GM12874 (cell line): ENCODE data around the gene CHST10.

Experiments
- TF ChIP-seq, protein P1 (sequence below): IDR thresholded peaks from 2 replicates; pipeline ENCODE4 v1.5.1; 2011; ENCODE audit warnings: low read depth, mild to moderate bottlenecking, control low read depth, low read length, moderate library complexity; ENCODE audit not compliant: insufficient read depth

The CHST10 gene

DNA sequence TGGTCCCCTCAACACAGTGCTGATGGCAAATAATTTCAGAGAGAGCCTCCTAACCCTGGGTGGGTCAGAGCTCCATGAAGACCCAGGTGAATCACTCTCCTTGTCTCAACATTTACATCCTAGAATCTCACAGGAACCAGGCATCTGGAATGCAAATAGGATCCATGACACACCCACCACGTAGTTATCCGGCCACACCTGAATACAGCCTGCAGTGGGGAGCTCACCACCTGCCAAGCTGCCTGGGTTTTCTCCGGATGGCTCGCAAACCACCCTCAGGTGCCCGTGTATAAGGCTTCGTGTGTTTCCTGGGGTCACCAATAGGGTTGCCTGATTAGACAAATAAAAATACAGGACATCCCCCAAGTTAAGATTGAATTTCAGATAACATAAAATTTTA, 9.9 kb downstream of the CHST10 start:
- TF ChIP-seq, protein P1, sequence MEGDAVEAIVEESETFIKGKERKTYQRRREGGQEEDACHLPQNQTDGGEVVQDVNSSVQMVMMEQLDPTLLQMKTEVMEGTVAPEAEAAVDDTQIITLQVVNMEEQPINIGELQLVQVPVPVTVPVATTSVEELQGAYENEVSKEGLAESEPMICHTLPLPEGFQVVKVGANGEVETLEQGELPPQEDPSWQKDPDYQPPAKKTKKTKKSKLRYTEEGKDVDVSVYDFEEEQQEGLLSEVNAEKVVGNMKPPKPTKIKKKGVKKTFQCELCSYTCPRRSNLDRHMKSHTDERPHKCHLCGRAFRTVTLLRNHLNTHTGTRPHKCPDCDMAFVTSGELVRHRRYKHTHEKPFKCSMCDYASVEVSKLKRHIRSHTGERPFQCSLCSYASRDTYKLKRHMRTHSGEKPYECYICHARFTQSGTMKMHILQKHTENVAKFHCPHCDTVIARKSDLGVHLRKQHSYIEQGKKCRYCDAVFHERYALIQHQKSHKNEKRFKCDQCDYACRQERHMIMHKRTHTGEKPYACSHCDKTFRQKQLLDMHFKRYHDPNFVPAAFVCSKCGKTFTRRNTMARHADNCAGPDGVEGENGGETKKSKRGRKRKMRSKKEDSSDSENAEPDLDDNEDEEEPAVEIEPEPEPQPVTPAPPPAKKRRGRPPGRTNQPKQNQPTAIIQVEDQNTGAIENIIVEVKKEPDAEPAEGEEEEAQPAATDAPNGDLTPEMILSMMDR: no peak

- TF ChIP-seq, protein P1: no peak
These were observed 10.4 kb downstream of the CHST10 start for GRCh38 chr2:100407073-100407472.

DNA sequence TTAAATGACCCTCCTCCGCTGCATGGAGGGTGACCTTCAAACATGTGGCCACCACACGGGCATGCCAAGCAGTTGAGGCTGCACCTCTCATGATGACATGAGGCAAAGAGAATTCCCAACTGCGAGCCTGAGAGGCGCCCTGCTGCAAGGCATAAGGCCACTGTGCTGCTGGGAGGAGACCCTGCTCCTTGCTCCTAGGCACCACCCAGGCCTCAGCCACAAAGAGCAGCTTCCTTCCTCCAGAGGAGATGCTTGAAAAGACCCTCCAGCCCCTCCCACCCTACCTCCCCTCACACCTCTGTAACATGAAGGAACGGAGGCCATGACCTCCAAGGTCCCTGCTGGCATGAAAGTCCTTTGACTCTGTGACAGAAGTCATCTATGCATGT, 11.4 kb downstream of the CHST10 start:
- TF ChIP-seq, protein P1: no peak

DNA sequence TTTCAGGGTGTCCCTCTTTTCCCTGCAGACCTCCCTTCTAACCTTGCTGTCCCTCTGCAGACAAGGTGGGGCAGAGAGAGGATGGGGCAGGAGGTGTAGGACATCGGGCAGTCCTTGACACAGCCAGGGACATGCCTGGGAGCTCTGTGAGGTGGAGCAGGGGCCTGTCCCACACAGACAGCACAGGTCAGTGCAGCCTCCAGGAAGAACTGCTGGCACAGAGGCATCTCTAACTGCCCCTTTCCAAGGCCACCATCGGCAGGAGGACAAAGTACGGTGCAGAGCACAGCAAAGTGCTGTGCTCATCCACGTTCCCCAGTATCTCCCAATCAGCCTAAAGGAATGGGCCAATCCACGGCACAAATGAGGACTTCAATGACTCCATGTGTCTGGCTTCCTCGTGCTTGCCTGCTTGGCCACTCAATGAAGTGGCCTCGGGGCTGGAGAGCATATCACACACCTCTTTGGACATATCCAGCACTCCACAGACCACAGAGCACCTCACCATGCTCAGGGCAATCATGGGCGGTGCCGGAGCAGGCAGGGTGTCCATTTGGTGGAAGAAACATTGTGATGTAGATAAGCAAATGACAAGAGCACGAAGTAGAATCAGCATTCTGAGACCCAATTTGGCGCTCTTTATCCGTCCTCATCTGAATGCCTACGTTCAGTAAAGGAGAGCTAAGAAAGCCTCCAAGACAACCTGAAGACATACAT, 11.9 kb downstream of the CHST10 start:
- TF ChIP-seq, protein P1: no peak

- TF ChIP-seq, protein P1: no peak
These were observed 13.1 kb downstream of the CHST10 start for GRCh38 chr2:100404411-100404810.

DNA sequence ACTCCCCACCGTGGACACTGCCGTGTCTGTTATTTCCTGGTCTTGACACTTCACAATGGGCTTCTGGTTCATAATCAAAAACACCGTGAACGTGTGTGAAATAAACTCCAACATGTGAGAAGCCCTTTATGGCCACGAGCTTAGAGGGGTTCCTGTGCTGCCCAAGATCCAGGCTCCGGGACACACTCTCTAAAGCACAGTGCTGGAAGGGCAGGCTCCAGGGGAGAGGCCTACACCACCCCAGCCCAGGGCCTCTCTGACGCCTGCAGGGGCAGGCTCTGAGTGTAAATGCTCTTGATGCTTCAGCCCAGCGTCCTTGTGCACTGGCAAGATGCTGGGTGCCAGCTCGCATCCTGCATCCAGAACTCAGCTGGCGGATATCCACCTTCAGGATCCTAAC, 13.7 kb downstream of the CHST10 start:
- TF ChIP-seq, protein P1: no peak

- TF ChIP-seq, protein P1: no peak
These were observed 16.2 kb downstream of the CHST10 start for GRCh38 chr2:100401268-100401667.
